ENCODE data around the gene GRIA2.
"Not testable (repeated sequence)": the region's sequence is repeated elsewhere in the genome, so short reads cannot be mapped to it uniquely, and the experiment has no call there.

GRIA2 gene

DNA sequence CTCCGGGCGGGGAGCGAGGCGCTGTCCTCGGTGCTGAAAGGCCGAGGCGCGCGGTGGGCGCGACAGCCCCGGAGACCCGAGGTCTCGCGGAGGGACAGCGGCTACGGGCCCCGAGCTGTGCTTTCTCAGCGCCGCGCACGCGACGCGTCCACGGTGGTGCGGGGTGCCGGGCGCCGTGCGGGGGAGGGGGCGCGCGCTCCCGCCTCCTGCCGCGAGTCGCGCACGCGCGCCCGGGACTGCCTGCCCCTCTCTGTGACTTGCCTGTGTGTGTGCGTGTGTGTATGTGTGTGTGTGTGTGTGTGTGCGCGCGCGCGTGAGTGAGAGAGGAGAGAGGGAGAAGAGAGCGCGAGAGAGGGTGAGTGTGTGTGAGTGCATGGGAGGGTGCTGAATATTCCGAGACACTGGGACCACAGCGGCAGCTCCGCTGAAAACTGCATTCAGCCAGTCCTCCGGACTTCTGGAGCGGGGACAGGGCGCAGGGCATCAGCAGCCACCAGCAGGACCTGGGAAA, at the start of gene GRIA2:
Gene GRIA2, plus strand, starts transcription at position 358 of the 511 bp plus-strand sequence. CDS start 315 bp downstream, outside the sequence.
- no peak for DNase-seq (ENCODE audit: low read depth in 2 of 2)

DNA sequence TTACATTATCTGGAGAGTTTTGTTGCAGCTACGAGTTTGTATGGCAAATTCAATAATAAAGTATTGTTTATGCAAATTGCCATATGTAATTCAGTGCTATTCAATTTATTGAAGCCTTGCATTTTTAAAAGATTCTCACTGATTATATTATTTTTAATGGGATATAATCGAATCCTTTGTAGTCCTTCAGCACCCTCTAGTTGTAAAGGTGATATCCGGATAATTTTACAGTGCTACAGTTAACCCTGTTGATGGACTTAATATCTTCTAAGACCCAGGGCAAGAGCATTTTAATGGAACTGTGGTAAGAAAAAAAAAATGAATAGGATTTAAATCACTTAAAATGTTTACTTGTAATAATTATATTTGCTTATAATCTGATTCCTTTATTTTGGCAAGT, 48.5 kb upstream of the GRIA2 start:
- DNase-seq (ENCODE audit: low read depth in 2 of 2): no peak

DNA sequence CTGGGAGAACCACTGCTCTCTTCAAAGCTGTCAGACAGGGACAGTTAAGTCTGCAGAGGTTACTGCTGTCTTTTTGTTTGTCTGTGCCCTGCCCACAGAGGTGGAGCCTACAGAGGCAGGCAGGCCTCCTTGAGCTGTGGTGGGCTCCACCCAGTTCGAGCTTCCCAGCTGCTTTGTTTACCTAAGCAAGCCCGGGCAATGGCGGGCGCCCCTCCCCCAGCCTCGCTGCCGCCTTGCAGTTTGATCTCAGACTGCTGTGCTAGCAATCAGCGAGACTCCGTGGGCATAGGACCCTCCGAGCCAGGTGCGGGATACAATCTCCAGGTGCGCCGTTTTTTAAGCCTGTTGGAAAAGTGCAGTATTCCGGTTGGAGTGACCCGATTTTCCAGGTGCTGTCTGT, 40.3 kb upstream of the GRIA2 start:
- not testable (repeated sequence) for DNase-seq (ENCODE audit: low read depth in 2 of 2)

DNA sequence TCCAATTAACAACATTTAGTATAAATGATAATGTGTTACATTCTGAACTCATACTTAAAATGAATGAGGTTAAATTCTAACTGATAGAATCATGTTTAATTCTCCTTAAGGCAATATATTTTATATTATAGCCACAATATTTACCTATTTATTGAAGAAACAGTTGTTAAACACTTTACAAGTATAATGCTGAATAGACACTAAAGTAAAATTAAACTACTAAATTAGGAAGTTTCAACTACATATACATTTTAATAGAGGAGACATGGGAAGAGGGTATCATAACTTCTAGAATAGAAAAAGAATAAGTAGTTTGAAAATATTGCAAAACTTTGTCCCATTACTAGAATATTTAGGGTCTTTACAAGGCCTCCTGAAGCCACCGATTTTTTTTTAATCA, 36.2 kb upstream of the GRIA2 start:
- no peak for DNase-seq (ENCODE audit: low read depth in 2 of 2)

GRCh38 chr4:157185363-157185762, 35.2 kb upstream of the GRIA2 start:
- no peak for DNase-seq (ENCODE audit: low read depth in 2 of 2)

GRCh38 chr4:157195374-157195773, 25.2 kb upstream of the GRIA2 start:
- no peak for DNase-seq (ENCODE audit: low read depth in 2 of 2)

DNA sequence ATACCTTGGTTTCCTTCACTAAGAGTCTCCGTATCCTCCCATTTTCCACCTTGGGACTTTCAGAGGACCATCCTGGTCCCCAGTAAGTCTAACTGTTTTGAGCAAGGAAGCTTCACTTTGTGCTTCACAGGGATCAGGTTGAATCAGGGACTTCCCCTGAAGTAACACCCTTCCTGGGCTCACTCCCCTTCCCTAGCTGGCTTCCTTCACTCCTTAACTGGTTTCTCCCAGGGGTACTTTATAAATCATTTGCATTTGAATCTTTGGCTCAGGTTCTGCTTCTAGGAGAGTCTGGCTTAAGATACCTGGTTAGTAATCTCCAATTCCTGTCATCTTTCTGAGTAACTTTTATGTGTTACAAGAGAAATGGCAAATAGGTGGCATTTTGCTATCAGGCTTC, 24.5 kb upstream of the GRIA2 start:
- no peak for DNase-seq (ENCODE audit: low read depth in 2 of 2)

- DNase-seq (ENCODE audit: low read depth in 2 of 2): no peak
Observed at GRCh38 chr4:157204634-157205244, 15.8 kb upstream of the GRIA2 start.

DNA sequence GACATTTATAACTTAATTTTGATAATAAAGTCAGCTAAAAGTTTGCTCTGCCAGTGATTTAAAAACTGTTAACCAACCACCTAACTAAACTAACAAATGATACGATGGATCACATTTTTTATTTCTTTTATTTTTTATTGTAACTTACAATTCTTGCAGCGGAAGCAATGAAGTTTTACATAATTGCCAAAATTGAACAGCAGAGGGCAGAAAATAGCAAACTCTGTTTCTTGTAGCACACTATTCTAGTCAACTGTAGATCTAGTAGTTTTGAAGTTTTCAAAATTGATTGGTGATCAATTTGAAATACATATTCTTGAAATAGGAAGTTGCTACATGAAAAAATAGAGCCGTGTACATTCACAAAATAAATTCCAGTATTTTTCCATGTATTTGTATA, 2.8 kb upstream of the GRIA2 start:
- no peak for DNase-seq (ENCODE audit: low read depth in 2 of 2)

DNA sequence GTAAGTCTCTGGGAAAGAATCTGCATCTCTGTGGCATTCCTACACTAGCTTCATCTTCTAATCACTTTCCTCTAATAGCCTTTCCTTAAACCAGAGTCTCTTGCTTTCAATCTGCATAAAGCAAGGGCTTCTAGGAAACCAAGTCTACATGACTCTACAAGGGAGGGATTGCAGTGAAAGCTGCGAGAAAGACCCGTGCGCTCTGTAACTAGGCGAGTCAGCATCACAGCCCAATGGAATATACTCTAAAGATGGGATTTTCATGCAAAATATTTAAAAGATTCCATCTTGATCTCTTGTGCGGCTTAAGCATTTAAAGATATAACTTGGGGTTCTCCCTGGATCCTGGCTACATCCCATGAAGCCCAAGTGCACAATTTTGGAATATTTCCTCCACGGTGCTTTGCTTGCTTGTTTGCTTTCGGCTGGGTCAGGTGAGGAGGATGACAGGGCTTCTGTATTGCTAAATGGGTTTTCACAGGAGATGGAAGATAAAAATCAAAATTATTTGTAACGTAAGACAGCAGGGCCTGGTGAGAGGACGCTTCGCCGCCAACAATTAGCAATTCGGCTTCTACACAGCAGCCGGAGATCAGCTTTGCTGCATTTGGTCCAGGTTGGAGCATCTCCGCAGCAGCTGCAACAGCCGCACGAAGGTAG, 687 bp upstream of the GRIA2 start:
- no peak for DNase-seq (ENCODE audit: low read depth in 2 of 2)

DNA sequence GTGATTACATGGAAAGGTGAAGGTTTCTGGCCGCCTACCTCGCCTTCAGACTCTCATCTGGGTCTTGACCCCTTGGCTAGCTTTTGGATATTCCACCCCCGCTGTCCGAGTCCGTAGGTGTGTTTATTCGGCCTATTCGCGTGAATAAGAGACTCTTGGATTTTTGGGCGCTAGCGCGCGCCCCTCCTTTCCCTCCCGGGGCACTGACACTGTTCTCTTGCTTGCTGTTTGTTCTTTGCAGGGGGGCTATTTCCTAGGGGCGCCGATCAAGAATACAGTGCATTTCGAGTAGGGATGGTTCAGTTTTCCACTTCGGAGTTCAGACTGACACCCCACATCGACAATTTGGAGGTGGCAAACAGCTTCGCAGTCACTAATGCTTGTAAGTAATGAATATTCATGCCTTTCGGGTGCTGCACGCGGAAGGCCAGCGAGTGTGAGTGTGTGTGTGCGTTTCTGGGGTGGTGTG, 932 bp downstream of the GRIA2 start:
- no peak for DNase-seq (ENCODE audit: low read depth in 2 of 2)

GRCh38 chr4:157221895-157222770, 1.6 kb downstream of the GRIA2 start:
- DNase-seq (ENCODE audit: low read depth in 2 of 2): no peak

DNA sequence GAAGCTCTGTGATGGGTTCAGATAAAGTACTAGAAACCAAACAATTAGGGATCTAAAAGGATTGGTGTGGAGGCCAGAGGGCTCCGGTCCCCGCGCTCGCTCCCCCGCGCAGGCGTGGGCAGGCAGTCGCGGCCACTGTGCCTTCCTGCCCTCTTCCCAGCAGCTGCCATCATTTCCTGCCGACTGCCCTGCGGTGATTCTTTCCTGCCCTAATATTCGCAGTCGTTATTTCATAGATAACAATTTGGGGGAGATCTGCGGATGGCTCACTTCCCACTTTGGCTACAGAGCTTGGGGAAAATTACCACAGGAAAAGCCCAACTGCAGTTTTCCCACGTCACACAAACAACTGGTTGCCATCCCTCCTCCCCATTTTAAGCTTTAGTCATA, 2.2 kb downstream of the GRIA2 start:
- DNase-seq (ENCODE audit: low read depth in 2 of 2): no peak

- no peak for DNase-seq (ENCODE audit: low read depth in 2 of 2)
Observed at GRCh38 chr4:157223456-157223855, 2.9 kb downstream of the GRIA2 start.

DNA sequence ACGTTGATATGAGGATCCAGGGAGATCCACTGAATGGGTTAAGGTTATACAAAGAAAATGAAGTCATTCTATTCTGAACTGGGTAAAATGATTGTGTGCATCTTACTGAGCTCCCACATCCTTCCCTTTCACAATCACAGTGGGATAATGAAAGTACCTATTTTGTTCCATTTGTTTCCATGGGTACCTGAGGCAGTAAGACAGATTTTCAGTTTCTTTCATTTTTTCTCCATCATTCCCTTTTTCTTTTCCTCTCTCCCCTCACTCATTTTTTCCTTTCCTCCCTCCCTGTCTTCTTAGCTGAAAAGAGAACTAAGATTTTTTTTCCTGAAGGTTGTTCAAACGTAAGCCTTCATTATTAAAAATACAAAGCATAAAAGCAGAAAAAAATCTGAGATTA, 4.6 kb downstream of the GRIA2 start:
- DNase-seq (ENCODE audit: low read depth in 2 of 2): no peak

DNA sequence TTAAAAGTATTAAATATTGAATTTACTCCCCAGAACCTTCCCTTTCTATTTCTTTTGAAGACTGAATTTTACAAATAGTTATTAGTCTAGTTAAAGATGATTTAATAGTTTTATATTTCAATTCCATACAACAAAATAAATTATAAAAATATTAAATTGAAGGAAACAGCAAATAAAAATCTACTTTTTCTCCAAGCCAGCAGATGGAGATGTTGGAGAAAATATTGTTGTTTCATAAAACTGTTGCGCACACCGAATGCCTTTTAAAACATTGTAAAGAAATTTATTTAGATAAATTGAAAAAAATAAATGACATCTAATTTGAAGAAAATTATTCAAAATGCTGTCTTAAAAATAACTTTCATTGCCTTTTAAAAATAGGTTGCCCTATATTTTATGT, 5.5 kb downstream of the GRIA2 start:
- no peak for DNase-seq (ENCODE audit: low read depth in 2 of 2)

DNA sequence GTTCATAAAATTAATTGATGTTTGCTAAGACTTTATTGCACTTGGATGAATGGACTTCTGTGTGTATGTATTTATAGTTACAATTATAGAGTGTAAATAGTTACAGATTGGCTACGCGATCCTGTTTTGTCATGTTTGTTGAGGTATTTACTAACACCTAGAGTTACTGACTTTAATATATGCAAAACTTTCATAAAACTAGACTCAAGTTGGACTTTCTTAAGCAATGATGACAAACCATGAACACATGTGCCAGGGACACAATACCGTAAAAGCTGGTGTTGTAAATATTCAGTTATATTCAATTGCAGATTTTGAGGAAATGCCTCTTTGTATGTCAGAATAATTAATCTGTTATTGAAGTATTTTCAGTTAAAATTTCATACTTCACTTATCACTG, 6.1 kb downstream of the GRIA2 start:
- no peak for DNase-seq (ENCODE audit: low read depth in 2 of 2)

- no peak for DNase-seq (ENCODE audit: low read depth in 2 of 2)
Observed at GRCh38 chr4:157231525-157231924, 11.0 kb downstream of the GRIA2 start.

DNA sequence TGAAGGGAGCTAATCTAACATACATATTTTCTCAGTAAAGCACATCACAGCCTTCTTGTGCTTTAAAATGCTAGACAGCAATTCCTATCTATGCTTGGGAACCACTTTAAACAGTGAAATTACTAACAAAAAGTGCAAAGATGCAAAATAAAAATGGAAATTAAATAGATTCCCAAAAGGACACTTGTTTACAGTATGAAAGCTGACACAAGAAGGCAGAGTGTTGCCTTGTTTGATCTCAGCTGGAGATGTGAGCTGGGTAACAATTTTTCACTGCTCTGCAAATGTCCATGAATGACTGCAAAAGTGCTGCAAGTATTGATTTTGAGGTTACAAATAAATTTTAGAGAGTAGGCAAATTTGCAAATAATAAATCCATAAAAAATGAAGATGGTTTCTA, 22.3 kb downstream of the GRIA2 start:
- no peak for DNase-seq (ENCODE audit: low read depth in 2 of 2)

DNA sequence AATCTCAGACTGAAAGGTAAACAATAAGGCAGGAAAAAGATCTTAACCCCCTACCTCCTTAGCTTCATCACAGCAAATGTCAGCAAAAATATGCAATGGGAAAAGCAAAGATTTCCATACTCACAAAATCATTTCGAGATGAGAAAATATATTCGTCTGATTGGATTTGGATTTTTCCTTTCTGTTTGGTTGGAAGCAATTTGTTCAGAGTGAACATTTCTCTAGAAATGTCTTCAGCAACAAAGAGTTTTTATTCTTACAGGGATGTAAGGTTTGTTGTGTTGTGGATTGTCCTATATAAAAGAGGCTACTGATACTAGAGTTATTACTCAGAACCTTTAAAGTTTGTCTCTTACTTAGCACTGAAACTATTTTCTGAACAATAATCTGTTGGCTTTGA, 23.8 kb downstream of the GRIA2 start:
- DNase-seq (ENCODE audit: low read depth in 2 of 2): no peak

DNA sequence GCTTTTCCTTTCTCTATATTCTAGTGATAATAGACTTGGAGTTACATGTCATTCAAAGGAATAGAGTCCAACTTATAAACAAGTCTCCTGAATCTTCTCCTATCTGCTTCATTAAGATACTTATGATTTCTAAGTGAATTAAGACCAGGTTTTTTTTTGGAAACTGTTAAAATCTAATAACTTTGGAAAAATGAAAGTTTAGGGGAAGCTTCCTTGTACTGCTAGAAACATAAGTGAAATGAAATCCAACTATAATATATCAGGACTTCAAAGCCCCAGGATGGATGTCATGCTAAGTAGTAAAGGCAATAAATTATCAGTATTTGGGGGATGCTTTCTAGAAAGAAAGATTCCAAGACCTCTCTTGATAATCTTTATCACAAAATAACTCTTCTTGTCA, 24.8 kb downstream of the GRIA2 start:
- DNase-seq (ENCODE audit: low read depth in 2 of 2): no peak

- DNase-seq (ENCODE audit: low read depth in 2 of 2): no peak
Observed at GRCh38 chr4:157246964-157247363, 26.4 kb downstream of the GRIA2 start.

DNA sequence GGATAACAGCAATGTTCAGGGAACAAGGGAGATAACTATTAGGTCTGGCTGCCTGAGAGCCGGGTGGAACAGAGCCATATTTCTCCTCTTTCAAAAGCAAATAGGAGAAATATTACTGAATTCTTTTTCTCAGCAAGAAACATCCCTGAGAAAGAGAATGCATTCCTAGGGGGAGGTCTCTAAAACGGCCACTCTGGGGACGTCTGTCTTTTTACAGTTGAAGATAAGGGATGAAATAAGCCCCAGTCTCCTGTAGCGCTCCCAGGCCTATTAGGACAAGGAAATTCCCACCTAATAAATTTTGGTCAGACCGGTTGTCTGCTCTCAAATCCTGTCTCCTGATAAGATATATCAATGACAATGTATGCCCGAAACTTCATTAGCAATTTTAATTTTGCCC, 37.6 kb downstream of the GRIA2 start:
- DNase-seq (ENCODE audit: low read depth in 2 of 2): not testable (repeated sequence)
